IMR-90 (cell line): Measurements from ENCODE around the gene XPO6. TPM values are rescaled to one million over a fixed set of nuclear protein-coding genes. Genes with fewer than 3 reads are reported as not detected.

Experiments
- ATAC-seq: fragments of 200-7000 bp; cut with Tn5 transposase; 2 replicates; pipeline ENCODE4 v1.9.1; 2020; ENCODE audit warnings: low read depth, mild to moderate bottlenecking, moderate library complexity
- BruUV-seq: library from RNA; stranded (reverse); fragments of 400-500 nt; replicated peaks from 2 replicates; lab custom pipeline; 2021; lab: Mats Ljungman, UMichigan
- CTCF ChIA-PET: fragments of 300-600 bp; formaldehyde crosslinking; extraction: SDS; loops from one replicate; lab custom pipeline; 2021; ENCODE audit warnings: antibody characterized with exemption; lab: Yijun Ruan, JAX
- POLR2A ChIA-PET: fragments of 300-600 bp; sonication (Branson Sonifier 250); formaldehyde crosslinking; loops from one replicate; lab custom pipeline; 2022; ENCODE audit warnings: antibody characterized with exemption; ENCODE audit not compliant: unreplicated experiment; lab: Charles Lee
- DNase-seq: peaks from one replicate; pipeline ENCODE4 v3.0.0; 2013
- H2AFZ ChIP-seq: replicated peaks from 2 replicates; pipeline ENCODE3; 2013; ENCODE audit warnings: low read length, mild to moderate bottlenecking; ENCODE audit not compliant: poor library complexity
- H2AK5ac ChIP-seq: 2 replicates; pipeline ENCODE4 v1.6.1; 2013; ENCODE audit warnings: low read depth, low read length, inconsistent platforms
- H2AK9ac ChIP-seq: replicated peaks from 2 replicates; pipeline ENCODE3; 2013; ENCODE audit warnings: mild to moderate bottlenecking, low read depth, low read length, moderate library complexity; ENCODE audit not compliant: poor library complexity
- H2BK120ac ChIP-seq: 2 replicates; pipeline ENCODE4 v1.6.1; 2013; ENCODE audit warnings: low read depth, low read length, inconsistent platforms
- H2BK15ac ChIP-seq: 3 replicates; pipeline ENCODE4 v1.6.1; 2013; ENCODE audit warnings: low read depth, low read length, inconsistent platforms
- H2BK20ac ChIP-seq: 2 replicates; pipeline ENCODE4 v1.6.1; 2013; ENCODE audit warnings: low read depth, mild to moderate bottlenecking, inconsistent platforms, low read length, moderate library complexity
- H2BK5ac ChIP-seq: 2 replicates; pipeline ENCODE4 v1.6.1; 2013; ENCODE audit warnings: mild to moderate bottlenecking, low read depth, low read length, inconsistent platforms; ENCODE audit not compliant: poor library complexity, severe bottlenecking
- H3K14ac ChIP-seq: replicated peaks from 2 replicates; pipeline ENCODE4 v1.6.1; 2013; ENCODE audit warnings: low read depth, low read length, inconsistent platforms
- H3K18ac ChIP-seq: 2 replicates; pipeline ENCODE4 v1.6.1; 2013; ENCODE audit warnings: low read depth, low read length, control low read depth
- H3K23ac ChIP-seq: 2 replicates; pipeline ENCODE4 v1.6.1; 2013; ENCODE audit warnings: low read depth, low read length, inconsistent platforms
- H3K27ac ChIP-seq: 2 replicates; pipeline ENCODE4 v1.5.1; 2013; ENCODE audit warnings: mild to moderate bottlenecking, control low read depth, low read length; ENCODE audit not compliant: insufficient read depth
- H3K27me3 ChIP-seq: 2 replicates; pipeline ENCODE4 v1.6.1; 2013; ENCODE audit warnings: low read length; ENCODE audit not compliant: control insufficient read depth, insufficient read depth
- H3K36me3 ChIP-seq: 2 replicates; pipeline ENCODE4 v1.6.1; 2013; ENCODE audit warnings: low read length, mixed read lengths; ENCODE audit not compliant: control insufficient read depth, insufficient read depth
- H3K4ac ChIP-seq: 2 replicates; pipeline ENCODE4 v1.6.1; 2013; ENCODE audit warnings: low read depth, low read length, inconsistent platforms
- H3K4me1 ChIP-seq: 2 replicates; pipeline ENCODE4 v1.6.1; 2013; ENCODE audit warnings: low read length, mixed read lengths; ENCODE audit not compliant: control insufficient read depth, insufficient read depth
- H3K4me2 ChIP-seq: 2 replicates; pipeline ENCODE4 v1.6.1; 2013; ENCODE audit warnings: low read depth, mild to moderate bottlenecking, control low read depth, low read length, moderate library complexity
- H3K4me3 ChIP-seq: 2 replicates; pipeline ENCODE4 v1.5.1; 2013; ENCODE audit warnings: low read depth, mild to moderate bottlenecking, control low read depth, low read length, moderate library complexity; ENCODE audit not compliant: insufficient read depth
- H3K56ac ChIP-seq: 2 replicates; pipeline ENCODE4 v1.6.1; 2013; ENCODE audit warnings: low read length, inconsistent platforms; ENCODE audit not compliant: insufficient read depth; ENCODE audit errors: extremely low read depth
- H3K79me1 ChIP-seq, 2 experiments: 2 replicates each; pipeline ENCODE4 v1.6.1; 2013; ENCODE audit warnings: low read length in 2 of 2, inconsistent platforms in 1 of 2, low read depth in 1 of 2
- H3K9ac ChIP-seq: 2 replicates; pipeline ENCODE4 v1.6.1; 2013; ENCODE audit warnings: low read depth, low read length, control low read depth
- H3K9me1 ChIP-seq: 2 replicates; pipeline ENCODE4 v1.6.1; 2013; ENCODE audit warnings: low read length, inconsistent platforms; ENCODE audit not compliant: insufficient read depth
- H3K9me3 ChIP-seq: 2 replicates; pipeline ENCODE4 v1.6.1; 2013; ENCODE audit warnings: low read length; ENCODE audit not compliant: control insufficient read depth, insufficient read depth
- H4K20me1 ChIP-seq: 2 replicates; pipeline ENCODE4 v1.6.1; 2013; ENCODE audit warnings: low read length, inconsistent platforms; ENCODE audit not compliant: insufficient read depth
- H4K5ac ChIP-seq: 2 replicates; pipeline ENCODE4 v1.6.1; 2013; ENCODE audit warnings: mild to moderate bottlenecking, low read depth, low read length, control low read depth
- H4K8ac ChIP-seq, 2 experiments: 2 replicates each; pipeline ENCODE4 v1.6.1; 2013; ENCODE audit warnings: low read depth in 2 of 2, low read length in 2 of 2, control low read depth in 1 of 2, inconsistent platforms in 1 of 2
- H4K91ac ChIP-seq: 2 replicates; pipeline ENCODE4 v1.6.1; 2013; ENCODE audit warnings: low read depth, low read length, inconsistent platforms; ENCODE audit not compliant: insufficient read depth
- BHLHE40 ChIP-seq: fragments of 150-350 bp; IDR thresholded peaks from 2 replicates; pipeline ENCODE4 v1.6.1; 2016; ENCODE audit warnings: mild to moderate bottlenecking, low read depth, low read length
- CEBPB ChIP-seq: IDR thresholded peaks from 2 replicates; pipeline ENCODE4 v1.6.1; 2012; ENCODE audit warnings: low read depth, low read length, improper control_type of control experiment
- CHD1 ChIP-seq: IDR thresholded peaks from 2 replicates; pipeline ENCODE4 v1.6.1; 2012; ENCODE audit warnings: low read depth, low read length, improper control_type of control experiment
- FOS ChIP-seq: fragments of 150-350 bp; IDR thresholded peaks from 2 replicates; pipeline ENCODE4 v1.6.1; 2016; ENCODE audit warnings: low read depth, low read length
- MAFK ChIP-seq: IDR thresholded peaks from 2 replicates; pipeline ENCODE4 v1.6.1; 2012; ENCODE audit warnings: low read depth, low read length, improper control_type of control experiment
- MAZ ChIP-seq: IDR thresholded peaks from 2 replicates; pipeline ENCODE4 v1.6.1; 2012; ENCODE audit warnings: low read depth, mild to moderate bottlenecking, low read length, improper control_type of control experiment, moderate library complexity, borderline replicate concordance
- MXI1 ChIP-seq: IDR thresholded peaks from 2 replicates; pipeline ENCODE4 v1.6.1; 2012; ENCODE audit warnings: low read depth, mild to moderate bottlenecking, low read length, moderate library complexity, borderline replicate concordance
- NFE2L2 ChIP-seq: fragments of 150-350 bp; IDR thresholded peaks from 2 replicates; pipeline ENCODE4 v1.6.1; 2016; ENCODE audit warnings: low read depth, mild to moderate bottlenecking, low read length
- POLR2A ChIP-seq: IDR thresholded peaks from 2 replicates; pipeline ENCODE4 v1.6.1; 2012; ENCODE audit warnings: mild to moderate bottlenecking, low read depth, low read length
- RAD21 ChIP-seq: IDR thresholded peaks from 2 replicates; pipeline ENCODE4 v1.6.1; 2012; ENCODE audit warnings: low read length, improper control_type of control experiment
- RCOR1 ChIP-seq: IDR thresholded peaks from 2 replicates; pipeline ENCODE4 v1.6.1; 2012; ENCODE audit warnings: mild to moderate bottlenecking, low read length, improper control_type of control experiment; ENCODE audit not compliant: insufficient replicate concordance
- RFX5 ChIP-seq: IDR thresholded peaks from 2 replicates; pipeline ENCODE4 v1.8.0; 2012; ENCODE audit warnings: low read depth, mild to moderate bottlenecking, low read length, moderate library complexity
- SMC3 ChIP-seq: fragments of 150-350 bp; IDR thresholded peaks from 2 replicates; pipeline ENCODE4 v1.6.1; 2016; ENCODE audit warnings: low read depth, mild to moderate bottlenecking, antibody characterized with exemption, low read length, moderate library complexity
- WGBS, 2 experiments: methylation state at CpG; one replicate each; pipeline versions ENCODE4 v1.1.5 to v1.1.7; 2013; ENCODE audit warnings: missing lambda C conversion rate in 2 of 2; ENCODE audit not compliant: insufficient read length in 1 of 2; ENCODE audit errors: extremely low coverage in 2 of 2; 5-methylcytosine and 5-hydroxymethylcytosine counted together
- dilution Hi-C: fragments of 300-500 bp; cut with HindIII; formaldehyde crosslinking; loops from one replicate; pipeline ENCODE4 v1.14.3; 2018; ENCODE audit warnings: low sequenced_read_pairs; ENCODE audit not compliant: unreplicated experiment
- in situ Hi-C: fragments of 300-500 bp; cut with MboI; formaldehyde crosslinking; loops from 3 replicates; pipeline ENCODE4 v1.14.3; 2019; ENCODE audit warnings: low sequenced_read_pairs, inconsistent platforms, mixed read lengths
- intact Hi-C: fragments of 100-400 bp; cut with micrococcal nuclease; formaldehyde crosslinking; loops from 2 replicates; pipeline ENCODE4 v1.10.0; 2022
- polyA plus RNA-seq, 3 experiments: library from polyadenylated mRNA; depleted of rRNA; stranded (reverse); fragments of >200 nt; gene quantifications; 2 replicates each; pipeline ENCODE4 v1.2.3, GENCODE V29; 2012; ENCODE audit warnings: low replicate concordance in 1 of 3
- total RNA-seq: library from RNA; depleted of rRNA; stranded (reverse); fragments of >200 nt; gene quantifications from 2 replicates; pipeline ENCODE4 v1.2.3, GENCODE V29; 2012
- TF ChIP-seq, protein P1 (sequence below): conservative IDR thresholded peaks from 2 replicates; pipeline ENCODE4 v1.5.1; 2012; ENCODE audit warnings: mild to moderate bottlenecking, low read depth, low read length, improper control_type of control experiment
- TF ChIP-seq, protein P2 (sequence below): fragments of 150-350 bp; IDR thresholded peaks from 2 replicates; pipeline ENCODE4 v1.6.1; 2016; ENCODE audit warnings: low read depth, mild to moderate bottlenecking, low read length, moderate library complexity, borderline replicate concordance
- TF ChIP-seq, protein P3 (sequence below): fragments of 150-350 bp; IDR thresholded peaks from 2 replicates; pipeline ENCODE4 v1.6.1; 2017; ENCODE audit warnings: mild to moderate bottlenecking, antibody characterized with exemption, low read length, low read depth

The XPO6 gene
- total and polyA plus RNA-seq, 2 of the 4 experiments (the other 2 are of a cell fraction): 108 to 184 TPM

DNA sequence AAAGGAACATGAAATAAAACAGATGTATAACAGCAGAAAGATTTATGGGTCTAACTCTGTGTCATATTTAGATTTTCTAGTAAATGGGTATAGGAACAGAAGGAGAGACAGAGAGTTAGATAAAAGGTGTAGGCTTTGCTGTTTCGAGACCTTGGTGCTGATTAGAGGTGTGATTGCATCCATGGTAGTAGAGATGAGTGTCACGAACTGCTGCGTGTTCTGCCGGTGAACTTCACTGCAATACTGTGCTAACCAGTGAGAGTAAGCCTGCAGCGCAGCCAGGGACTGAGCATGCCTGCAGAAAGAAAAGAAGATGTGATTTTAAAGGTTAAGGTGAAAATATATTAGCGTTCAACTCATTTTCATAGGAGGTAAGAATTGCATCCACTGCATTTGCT is 94.6 kb downstream of the XPO6 start:
- H3K4ac ChIP-seq: no peak overlapping the region
- in situ Hi-C loops: no loop called here
- intact Hi-C loops: no loop called here
- no peaks in the 10 kb centered on the region for H3K27me3 ChIP-seq
- H3K9ac ChIP-seq: no peak overlapping the region
- H3K23ac ChIP-seq: no peak overlapping the region
- H3K79me1 ChIP-seq: peaks cover 19 to 34% of the 10 kb centered on the region in 2 experiments; a peak in 3 of 4 replicates
- H4K91ac ChIP-seq: no peak overlapping the region
- H3K4me2 ChIP-seq: no peak overlapping the region
- no peak overlapping the region for H2AK5ac ChIP-seq
- 100% methylated on average over 3 of the region's 6 CpGs; no CpG with 5 or more reads in 1 of the 2 experiments for WGBS, 2 experiments
- no peak overlapping the region for H4K5ac ChIP-seq
- no peak overlapping the region for H2BK120ac ChIP-seq
- no peak overlapping the region for H3K18ac ChIP-seq
- no peak overlapping the region for H2BK5ac ChIP-seq
- H4K20me1 ChIP-seq: no peaks in the 10 kb centered on the region
- no peak overlapping the region for H2BK20ac ChIP-seq
- H2BK15ac ChIP-seq: no peak overlapping the region
- dilution Hi-C loops: no loop called here
- peaks cover 1% of the 10 kb centered on the region; the same call in 1 of the 2 replicates for H3K4me1 ChIP-seq
- no peak for TF ChIP-seq BHLHE40
- no peak for TF ChIP-seq POLR2A
- TF ChIP-seq MAFK: no peak
- TF ChIP-seq, protein P1, sequence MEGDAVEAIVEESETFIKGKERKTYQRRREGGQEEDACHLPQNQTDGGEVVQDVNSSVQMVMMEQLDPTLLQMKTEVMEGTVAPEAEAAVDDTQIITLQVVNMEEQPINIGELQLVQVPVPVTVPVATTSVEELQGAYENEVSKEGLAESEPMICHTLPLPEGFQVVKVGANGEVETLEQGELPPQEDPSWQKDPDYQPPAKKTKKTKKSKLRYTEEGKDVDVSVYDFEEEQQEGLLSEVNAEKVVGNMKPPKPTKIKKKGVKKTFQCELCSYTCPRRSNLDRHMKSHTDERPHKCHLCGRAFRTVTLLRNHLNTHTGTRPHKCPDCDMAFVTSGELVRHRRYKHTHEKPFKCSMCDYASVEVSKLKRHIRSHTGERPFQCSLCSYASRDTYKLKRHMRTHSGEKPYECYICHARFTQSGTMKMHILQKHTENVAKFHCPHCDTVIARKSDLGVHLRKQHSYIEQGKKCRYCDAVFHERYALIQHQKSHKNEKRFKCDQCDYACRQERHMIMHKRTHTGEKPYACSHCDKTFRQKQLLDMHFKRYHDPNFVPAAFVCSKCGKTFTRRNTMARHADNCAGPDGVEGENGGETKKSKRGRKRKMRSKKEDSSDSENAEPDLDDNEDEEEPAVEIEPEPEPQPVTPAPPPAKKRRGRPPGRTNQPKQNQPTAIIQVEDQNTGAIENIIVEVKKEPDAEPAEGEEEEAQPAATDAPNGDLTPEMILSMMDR: no peak
- TF ChIP-seq CEBPB: no peak
- no peak for TF ChIP-seq RAD21
- TF ChIP-seq FOS: no peak
- TF ChIP-seq RFX5: no peak
- no peak for TF ChIP-seq SMC3
- TF ChIP-seq MXI1: no peak
- TF ChIP-seq, protein P2, sequence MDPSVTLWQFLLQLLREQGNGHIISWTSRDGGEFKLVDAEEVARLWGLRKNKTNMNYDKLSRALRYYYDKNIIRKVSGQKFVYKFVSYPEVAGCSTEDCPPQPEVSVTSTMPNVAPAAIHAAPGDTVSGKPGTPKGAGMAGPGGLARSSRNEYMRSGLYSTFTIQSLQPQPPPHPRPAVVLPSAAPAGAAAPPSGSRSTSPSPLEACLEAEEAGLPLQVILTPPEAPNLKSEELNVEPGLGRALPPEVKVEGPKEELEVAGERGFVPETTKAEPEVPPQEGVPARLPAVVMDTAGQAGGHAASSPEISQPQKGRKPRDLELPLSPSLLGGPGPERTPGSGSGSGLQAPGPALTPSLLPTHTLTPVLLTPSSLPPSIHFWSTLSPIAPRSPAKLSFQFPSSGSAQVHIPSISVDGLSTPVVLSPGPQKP: no peak
- TF ChIP-seq, protein P3, sequence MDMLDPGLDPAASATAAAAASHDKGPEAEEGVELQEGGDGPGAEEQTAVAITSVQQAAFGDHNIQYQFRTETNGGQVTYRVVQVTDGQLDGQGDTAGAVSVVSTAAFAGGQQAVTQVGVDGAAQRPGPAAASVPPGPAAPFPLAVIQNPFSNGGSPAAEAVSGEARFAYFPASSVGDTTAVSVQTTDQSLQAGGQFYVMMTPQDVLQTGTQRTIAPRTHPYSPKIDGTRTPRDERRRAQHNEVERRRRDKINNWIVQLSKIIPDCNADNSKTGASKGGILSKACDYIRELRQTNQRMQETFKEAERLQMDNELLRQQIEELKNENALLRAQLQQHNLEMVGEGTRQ: no peak
- no peak for TF ChIP-seq RCOR1
- no peak for TF ChIP-seq CHD1
- TF ChIP-seq NFE2L2: no peak
- TF ChIP-seq MAZ: no peak
- BruUV-seq: no TSS peak
- no peaks in the 10 kb centered on the region; the same call in 1 of the 2 replicates for H3K9me1 ChIP-seq
- H3K27ac ChIP-seq: no peak overlapping the region
- H3K36me3 ChIP-seq: peaks cover 53% of the 10 kb centered on the region
- DNase-seq: no peak
- no peak for ATAC-seq
- ChIA-PET CTCF (no interaction called here), POLR2A (no interaction called here)
- H3K14ac ChIP-seq: no peak overlapping the region
- no peaks in the 10 kb centered on the region for H3K9me3 ChIP-seq
- H3K56ac ChIP-seq: no peak overlapping the region
- no peak overlapping the region for H2AFZ ChIP-seq
- H2AK9ac ChIP-seq: no peak overlapping the region
- no peak overlapping the region for H3K4me3 ChIP-seq
- no peak overlapping the region for H4K8ac ChIP-seq
